Measurements from ENCODE around the gene IFIT2.

Gene IFIT2

GRCh38 chr10:89266721-89267453 is 35.0 kb upstream of the IFIT2 start:
- no peaks in the 10 kb centered on the region for H3K4me1 ChIP-seq
- H3K36me3 ChIP-seq, result no peaks in the 10 kb centered on the region
- H3K4me3 ChIP-seq (ENCODE audit: low read depth, low read length), result no peak overlapping the region
- no peaks in the 10 kb centered on the region for H3K9me3 ChIP-seq
- no peaks in the 10 kb centered on the region for H3K27me3 ChIP-seq
- DNase-seq, result no peak
- TF ChIP-seq CTCF (IDR thresholded peaks at IDR 0.05; ENCODE audit: low read depth, low read length), result no peak

GRCh38 chr10:89269433-89270152 is 32.3 kb upstream of the IFIT2 start:
- TF ChIP-seq CTCF (IDR thresholded peaks at IDR 0.05; ENCODE audit: low read depth, low read length), result no peak
- Histone ChIP-seq H3K4me3 (ENCODE audit: low read depth, low read length) (no peak overlapping the region), H3K9me3 (no peaks in the 10 kb centered on the region), H3K4me1 (no peaks in the 10 kb centered on the region), H3K36me3 (no peaks in the 10 kb centered on the region), H3K27me3 (no peaks in the 10 kb centered on the region)
- no peak for DNase-seq

- Histone ChIP-seq H3K36me3 (no peaks in the 10 kb centered on the region), H3K9me3 (no peaks in the 10 kb centered on the region), H3K4me3 (ENCODE audit: low read depth, low read length) (no peak overlapping the region), H3K4me1 (no peaks in the 10 kb centered on the region), H3K27me3 (no peaks in the 10 kb centered on the region)
- no peak for TF ChIP-seq CTCF (IDR thresholded peaks at IDR 0.05; ENCODE audit: low read depth, low read length)
- DNase-seq, result no peak
Observed at GRCh38 chr10:89270153-89270483, 31.7 kb upstream of the IFIT2 start.

GRCh38 chr10:89271532-89271931 is 30.3 kb upstream of the IFIT2 start:
- no peak overlapping the region for H3K4me3 ChIP-seq (ENCODE audit: low read depth, low read length)
- no peaks in the 10 kb centered on the region for H3K27me3 ChIP-seq
- H3K4me1 ChIP-seq, result no peaks in the 10 kb centered on the region
- no peak for DNase-seq
- no peaks in the 10 kb centered on the region for H3K36me3 ChIP-seq
- no peaks in the 10 kb centered on the region for H3K9me3 ChIP-seq
- TF ChIP-seq CTCF (IDR thresholded peaks at IDR 0.05; ENCODE audit: low read depth, low read length), result no peak

GRCh38 chr10:89273680-89274079 is 28.2 kb upstream of the IFIT2 start:
- DNase-seq, result no peak
- no peaks in the 10 kb centered on the region for H3K27me3 ChIP-seq
- H3K4me3 ChIP-seq (ENCODE audit: low read depth, low read length), result no peak overlapping the region
- H3K4me1 ChIP-seq, result peaks cover 11% of the 10 kb centered on the region
- no peaks in the 10 kb centered on the region for H3K36me3 ChIP-seq
- no peaks in the 10 kb centered on the region for H3K9me3 ChIP-seq
- TF ChIP-seq CTCF (IDR thresholded peaks at IDR 0.05; ENCODE audit: low read depth, low read length), result no peak

GRCh38 chr10:89274928-89275327 is 26.9 kb upstream of the IFIT2 start:
- H3K4me1 ChIP-seq, result peaks cover 17% of the 10 kb centered on the region
- no peaks in the 10 kb centered on the region for H3K27me3 ChIP-seq
- no peak for DNase-seq
- no peak overlapping the region for H3K4me3 ChIP-seq (ENCODE audit: low read depth, low read length)
- no peak for TF ChIP-seq CTCF (IDR thresholded peaks at IDR 0.05; ENCODE audit: low read depth, low read length)
- no peaks in the 10 kb centered on the region for H3K9me3 ChIP-seq
- H3K36me3 ChIP-seq, result no peaks in the 10 kb centered on the region
